ENCODE results near the gene ITIH4. TPM values are rescaled to one million over a fixed set of nuclear protein-coding genes. Genes with fewer than 3 reads are reported as not detected.

The ITIH4 gene
- 0.17 TPM in 1 of 2 replicates, not detected in the other for total RNA-seq (2014; rRNA removed; shearing (Covaris generic))
- 0.06 and 0.12 TPM in 2 replicates for polyA plus RNA-seq (2015; cell fraction: cytosol; rRNA removed)
- 2.8 TPM in 1 of 2 replicates, not detected in the other for polyA plus RNA-seq (2015; cell fraction: nucleus; rRNA removed)

DNA sequence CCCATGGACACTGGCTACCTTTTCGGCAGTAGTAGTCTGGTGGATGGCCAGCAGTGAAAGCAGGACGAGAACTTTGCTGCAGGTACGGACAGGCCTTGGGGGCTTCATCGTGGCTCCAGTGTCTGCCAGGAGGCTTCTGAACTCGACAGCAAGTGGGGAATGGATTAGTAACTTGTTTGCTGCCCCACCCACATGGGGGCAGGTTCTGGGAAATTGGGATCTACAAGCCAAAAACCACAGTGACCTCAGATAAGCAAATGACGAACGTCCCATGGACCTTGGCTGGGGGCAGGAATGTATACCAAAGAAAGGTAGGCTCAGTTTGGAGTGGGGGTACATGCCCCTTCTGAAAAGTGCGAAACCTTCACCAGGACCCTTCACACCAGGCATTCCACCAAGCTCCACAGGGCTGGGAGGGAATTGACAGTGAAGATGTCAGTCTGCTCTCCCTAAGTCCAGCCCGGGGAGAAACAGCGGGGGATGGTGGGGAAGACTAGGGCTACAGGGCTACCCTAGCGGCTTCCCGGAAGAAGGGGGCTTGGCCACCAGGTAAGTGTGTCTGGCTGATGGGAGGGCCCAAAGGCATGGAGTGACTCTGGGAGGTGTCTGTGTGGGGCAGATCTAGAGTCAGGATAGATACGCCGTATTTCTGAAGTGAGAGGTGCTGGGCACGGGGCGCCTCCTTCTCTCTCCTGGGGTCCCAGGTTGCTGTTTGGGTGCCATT is at the start of gene ITIH4:
Gene ITIH4, minus strand, starts transcription at position 138 of the 724 bp plus-strand sequence. Its CDS starts 30 bp downstream, at position 108.
- DNase-seq (ENCODE audit: low read depth): no peak

GRCh38 chr3:52880047-52880446 is 49.6 kb upstream of the ITIH4 start:
- DNase-seq (ENCODE audit: low read depth): no peak

DNA sequence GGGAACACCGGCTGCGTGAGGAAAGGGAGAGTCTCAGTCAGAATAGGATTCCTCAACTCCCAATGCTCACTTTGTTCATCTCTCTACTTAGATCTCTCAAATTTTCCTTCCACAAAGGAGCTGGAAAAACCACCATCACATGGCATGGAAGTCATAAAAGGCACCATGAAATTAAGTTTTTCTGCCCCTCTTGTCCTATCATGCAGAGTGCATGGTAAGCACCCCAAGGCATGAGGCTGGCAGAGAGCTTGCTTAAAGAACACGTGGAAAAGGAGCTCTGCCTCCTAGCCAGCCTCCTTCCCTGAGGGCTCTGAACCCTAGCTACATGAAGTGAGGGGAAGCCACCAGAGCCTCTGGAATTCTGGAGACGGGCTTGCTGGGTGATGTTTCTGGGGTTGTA is 49.1 kb upstream of the ITIH4 start:
- DNase-seq (ENCODE audit: low read depth): no peak

GRCh38 chr3:52879090-52879489 is 48.6 kb upstream of the ITIH4 start:
- no peak for DNase-seq (ENCODE audit: low read depth)

- no peak for DNase-seq (ENCODE audit: low read depth)
Observed at GRCh38 chr3:52877085-52877484, 46.6 kb upstream of the ITIH4 start.

GRCh38 chr3:52874864-52875587 is 44.6 kb upstream of the ITIH4 start:
- DNase-seq (ENCODE audit: low read depth): no peak

- no peak for DNase-seq (ENCODE audit: low read depth)
Observed at GRCh38 chr3:52874160-52874701, 43.8 kb upstream of the ITIH4 start.

- DNase-seq (ENCODE audit: low read depth): no peak
Observed at GRCh38 chr3:52873433-52874159, 43.1 kb upstream of the ITIH4 start.

- DNase-seq (ENCODE audit: low read depth): no peak
Observed at GRCh38 chr3:52872245-52872644, 41.8 kb upstream of the ITIH4 start.

DNA sequence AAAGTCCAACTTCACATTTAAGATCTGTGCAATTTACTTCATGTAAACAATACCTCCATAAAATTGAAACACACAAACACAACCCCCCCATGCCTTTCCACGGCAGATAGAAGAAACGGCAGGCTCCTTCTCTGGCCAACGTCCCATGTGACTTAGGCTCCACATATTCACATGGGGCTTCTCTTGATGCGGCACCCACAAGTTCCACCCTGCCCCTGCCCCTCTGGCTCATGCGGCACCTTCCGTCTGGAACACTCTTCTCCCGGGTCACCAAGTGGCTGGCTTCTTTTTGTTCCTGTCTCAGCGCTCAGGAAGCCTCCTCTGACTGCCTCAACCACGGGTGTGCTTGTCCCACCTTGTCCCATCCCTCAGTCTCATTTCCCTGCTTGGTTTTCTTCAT is 41.3 kb upstream of the ITIH4 start:
- DNase-seq (ENCODE audit: low read depth): no peak

GRCh38 chr3:52870471-52870870 is 40.0 kb upstream of the ITIH4 start:
- no peak for DNase-seq (ENCODE audit: low read depth)

- no peak for DNase-seq (ENCODE audit: low read depth)
Observed at GRCh38 chr3:52866427-52866826, 36.0 kb upstream of the ITIH4 start.

DNA sequence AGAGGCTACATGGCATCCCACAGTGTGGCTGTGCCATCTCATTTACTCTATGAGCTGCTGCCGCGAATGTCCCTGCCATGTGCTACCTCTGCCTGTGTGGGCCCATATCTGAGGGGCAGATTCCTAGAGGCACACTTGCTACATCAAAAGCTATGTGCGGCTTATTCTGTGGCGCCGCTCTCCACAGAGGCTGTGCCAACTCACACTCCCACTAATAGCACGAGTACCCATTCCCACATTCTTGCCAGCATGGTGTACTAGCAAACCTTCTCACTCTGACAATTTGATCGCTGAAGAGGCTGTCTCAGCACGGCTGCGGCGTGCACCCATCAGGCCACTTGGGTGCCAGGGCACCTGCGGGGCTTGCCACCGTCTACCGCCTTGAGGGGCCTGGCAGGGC is 35.5 kb upstream of the ITIH4 start:
- DNase-seq (ENCODE audit: low read depth): no peak

- DNase-seq (ENCODE audit: low read depth): no peak
Observed at GRCh38 chr3:52860424-52860768, 29.9 kb upstream of the ITIH4 start.

DNA sequence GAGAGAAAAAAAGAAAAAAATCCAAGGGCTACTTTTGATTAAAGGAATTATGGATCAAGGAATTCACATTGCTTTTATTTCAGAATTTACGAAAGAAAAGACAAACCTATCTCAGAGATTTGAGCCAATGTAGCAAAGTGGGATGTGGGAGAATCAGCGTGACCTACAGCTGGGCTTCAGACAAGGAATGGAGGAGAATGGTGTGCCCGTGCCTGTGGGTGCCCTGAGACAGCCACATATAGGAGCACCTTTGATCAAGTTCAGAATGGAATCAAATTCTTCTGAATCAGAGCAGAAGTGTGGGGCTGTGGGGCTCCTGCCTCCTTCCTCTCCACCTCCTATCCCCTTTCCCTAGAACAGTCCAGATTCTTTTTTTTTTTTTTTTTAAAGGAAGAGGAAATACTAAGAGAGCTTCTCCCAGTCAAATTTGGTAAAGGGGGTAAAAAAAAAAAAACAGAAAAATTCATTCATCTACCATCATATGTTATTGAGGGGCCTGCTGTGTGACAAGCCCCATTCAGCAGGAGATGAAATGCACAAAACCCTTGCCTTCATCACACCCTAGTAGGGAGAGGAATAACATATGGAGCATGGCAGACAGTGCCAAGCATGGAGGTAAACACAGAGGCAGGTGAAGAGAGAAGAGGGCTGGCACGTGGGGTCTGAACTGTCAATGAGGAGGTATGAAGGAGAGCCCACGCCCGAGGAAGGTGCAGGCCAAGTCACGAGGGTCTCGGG is 29.4 kb upstream of the ITIH4 start:
- DNase-seq (ENCODE audit: low read depth): no peak

- no peak for DNase-seq (ENCODE audit: low read depth)
Observed at GRCh38 chr3:52857864-52858263, 27.4 kb upstream of the ITIH4 start.

DNA sequence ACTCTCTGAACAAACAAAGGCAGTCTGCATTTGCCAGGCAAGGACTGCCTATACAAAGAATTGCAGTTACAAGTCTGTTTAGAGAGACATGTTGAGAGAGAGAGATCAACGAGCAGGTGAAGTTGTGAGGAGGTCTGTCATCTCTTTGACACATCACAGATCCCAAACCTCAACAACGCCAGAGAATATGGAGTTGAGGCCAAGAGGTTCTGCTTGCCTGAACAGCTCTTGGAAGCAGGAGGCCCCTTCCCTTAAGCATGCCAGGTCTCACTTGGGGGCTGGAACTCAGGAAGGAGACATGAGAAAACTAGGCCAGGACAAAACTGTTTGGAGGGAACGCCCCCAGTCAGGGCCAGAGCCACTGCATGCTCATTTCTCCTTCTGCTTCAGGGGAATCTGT is 26.7 kb upstream of the ITIH4 start:
- no peak for DNase-seq (ENCODE audit: low read depth)

- no peak for DNase-seq (ENCODE audit: low read depth)
Observed at GRCh38 chr3:52856666-52857065, 26.2 kb upstream of the ITIH4 start.

- no peak for DNase-seq (ENCODE audit: low read depth)
Observed at GRCh38 chr3:52854013-52854412, 23.5 kb upstream of the ITIH4 start.

GRCh38 chr3:52852419-52852818 is 21.9 kb upstream of the ITIH4 start:
- no peak for DNase-seq (ENCODE audit: low read depth)

DNA sequence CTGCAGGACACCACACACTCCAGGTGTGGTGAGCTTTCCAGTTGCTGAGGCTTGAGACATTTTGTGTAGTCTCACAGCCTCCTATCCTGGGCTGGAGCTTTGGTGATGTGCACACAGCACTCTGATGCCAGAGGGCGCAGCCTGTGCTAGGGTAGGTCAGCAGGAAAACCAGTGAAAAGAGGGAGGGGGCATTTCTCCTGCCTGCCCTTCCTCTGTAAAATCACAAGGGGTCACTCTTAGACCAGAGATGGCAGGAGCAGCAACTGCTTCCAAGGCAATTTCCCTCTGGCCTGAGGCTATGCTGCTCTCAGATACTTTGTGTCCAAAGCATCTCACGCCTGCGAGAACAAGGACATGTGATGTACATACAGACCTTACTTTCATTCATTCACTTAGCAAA is 20.9 kb upstream of the ITIH4 start:
- peak; percentile 65 for DNase-seq (ENCODE audit: low read depth)
